ENCODE results near the gene CDH15.

CDH15 gene

GRCh38 chr16:89232107-89232506 lies 60.6 kb downstream of the CDH15 start:
- Histone ChIP-seq H3K4me2 (ENCODE audit: low read length) (no peak overlapping the region), H3K79me2 (peaks cover 21% of the 10 kb centered on the region), H3K9ac (no peak overlapping the region), H3K27ac (no peak overlapping the region), H3K4me1 (no peaks in the 10 kb centered on the region), H3K4me3 (ENCODE audit: low read depth, low read length) (no peak overlapping the region), H3K27me3 (ENCODE audit: control insufficient read depth, insufficient read depth, low read length) (no peaks in the 10 kb centered on the region), H2AFZ (no peak overlapping the region), H3K9me3 (ENCODE audit: control insufficient read depth, low read length) (no peaks in the 10 kb centered on the region), H3K36me3 (ENCODE audit: control insufficient read depth, insufficient read depth, low read length) (no peaks in the 10 kb centered on the region)
- TF ChIP-seq, protein P1, sequence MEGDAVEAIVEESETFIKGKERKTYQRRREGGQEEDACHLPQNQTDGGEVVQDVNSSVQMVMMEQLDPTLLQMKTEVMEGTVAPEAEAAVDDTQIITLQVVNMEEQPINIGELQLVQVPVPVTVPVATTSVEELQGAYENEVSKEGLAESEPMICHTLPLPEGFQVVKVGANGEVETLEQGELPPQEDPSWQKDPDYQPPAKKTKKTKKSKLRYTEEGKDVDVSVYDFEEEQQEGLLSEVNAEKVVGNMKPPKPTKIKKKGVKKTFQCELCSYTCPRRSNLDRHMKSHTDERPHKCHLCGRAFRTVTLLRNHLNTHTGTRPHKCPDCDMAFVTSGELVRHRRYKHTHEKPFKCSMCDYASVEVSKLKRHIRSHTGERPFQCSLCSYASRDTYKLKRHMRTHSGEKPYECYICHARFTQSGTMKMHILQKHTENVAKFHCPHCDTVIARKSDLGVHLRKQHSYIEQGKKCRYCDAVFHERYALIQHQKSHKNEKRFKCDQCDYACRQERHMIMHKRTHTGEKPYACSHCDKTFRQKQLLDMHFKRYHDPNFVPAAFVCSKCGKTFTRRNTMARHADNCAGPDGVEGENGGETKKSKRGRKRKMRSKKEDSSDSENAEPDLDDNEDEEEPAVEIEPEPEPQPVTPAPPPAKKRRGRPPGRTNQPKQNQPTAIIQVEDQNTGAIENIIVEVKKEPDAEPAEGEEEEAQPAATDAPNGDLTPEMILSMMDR (IDR thresholded peaks at IDR 0.05), result no peak

- no peaks in the 10 kb centered on the region for H3K27me3 ChIP-seq (ENCODE audit: control insufficient read depth, insufficient read depth, low read length)
- no peak overlapping the region for H3K4me3 ChIP-seq (ENCODE audit: low read depth, low read length)
- H3K4me2 ChIP-seq (ENCODE audit: low read length), result no peak overlapping the region
- no peak overlapping the region for H3K27ac ChIP-seq
- peaks cover 12% of the 10 kb centered on the region for H3K79me2 ChIP-seq
- no peak overlapping the region for H2AFZ ChIP-seq
- H3K9ac ChIP-seq, result no peak overlapping the region
- TF ChIP-seq, protein P1 (IDR thresholded peaks at IDR 0.05), result no peak
- H3K36me3 ChIP-seq (ENCODE audit: control insufficient read depth, insufficient read depth, low read length), result no peaks in the 10 kb centered on the region
- no peaks in the 10 kb centered on the region for H3K4me1 ChIP-seq
- H3K9me3 ChIP-seq (ENCODE audit: control insufficient read depth, low read length), result no peaks in the 10 kb centered on the region
These were observed 62.3 kb downstream of the CDH15 start for GRCh38 chr16:89233678-89234490.

GRCh38 chr16:89237733-89238132 lies 66.2 kb downstream of the CDH15 start:
- TF ChIP-seq, protein P1 (IDR thresholded peaks at IDR 0.05), result no peak
- H3K4me3 ChIP-seq (ENCODE audit: low read depth, low read length), result no peak overlapping the region
- H3K27me3 ChIP-seq (ENCODE audit: control insufficient read depth, insufficient read depth, low read length), result no peaks in the 10 kb centered on the region
- no peaks in the 10 kb centered on the region for H3K79me2 ChIP-seq
- no peak overlapping the region for H3K9ac ChIP-seq
- H3K4me1 ChIP-seq, result no peaks in the 10 kb centered on the region
- no peaks in the 10 kb centered on the region for H3K36me3 ChIP-seq (ENCODE audit: control insufficient read depth, insufficient read depth, low read length)
- H3K27ac ChIP-seq, result no peak overlapping the region
- H3K9me3 ChIP-seq (ENCODE audit: control insufficient read depth, low read length), result no peaks in the 10 kb centered on the region
- no peak overlapping the region for H3K4me2 ChIP-seq (ENCODE audit: low read length)
- no peak overlapping the region for H2AFZ ChIP-seq

GRCh38 chr16:89241187-89242007 lies 69.8 kb downstream of the CDH15 start:
- no peaks in the 10 kb centered on the region for H3K27me3 ChIP-seq (ENCODE audit: control insufficient read depth, insufficient read depth, low read length)
- H3K9me3 ChIP-seq (ENCODE audit: control insufficient read depth, low read length), result no peaks in the 10 kb centered on the region
- peak overlapping the region; percentile 96 for H3K4me3 ChIP-seq (ENCODE audit: low read depth, low read length)
- no peaks in the 10 kb centered on the region for H3K4me1 ChIP-seq
- no peaks in the 10 kb centered on the region for H3K79me2 ChIP-seq
- TF ChIP-seq, protein P1 (IDR thresholded peaks at IDR 0.05), result no peak
- H3K36me3 ChIP-seq (ENCODE audit: control insufficient read depth, insufficient read depth, low read length), result no peaks in the 10 kb centered on the region
- peak overlapping the region; percentile 70 for H3K4me2 ChIP-seq (ENCODE audit: low read length)
- peak overlapping the region; percentile 79 for H2AFZ ChIP-seq
- peak overlapping the region; percentile 85 for H3K27ac ChIP-seq
- H3K9ac ChIP-seq, result peak overlapping the region; percentile 4
